DOHH2 (cell line): ENCODE results near the gene KAT2B.

Experiments used
- H3F3A ChIP-seq: fragments of 200-600 bp; sonication (generic), shearing (Covaris generic); 2 replicates; pipeline ENCODE4 v1.6.0; 2016; ENCODE audit warnings: antibody characterized with exemption, mild to moderate bottlenecking; ENCODE audit not compliant: control insufficient read depth, insufficient read depth
- H3K27ac ChIP-seq: fragments of 200-600 bp; sonication (generic); 2 replicates; pipeline ENCODE4 v1.5.1; 2014; ENCODE audit warnings: low read depth, mild to moderate bottlenecking, low read length, moderate library complexity
- H3K27me3 ChIP-seq: fragments of 200-600 bp; sonication (generic); 2 replicates; pipeline ENCODE4 v1.6.1; 2014; ENCODE audit warnings: mild to moderate bottlenecking, low read length, mixed read lengths; ENCODE audit not compliant: control insufficient read depth
- H3K36me3 ChIP-seq: fragments of 200-600 bp; sonication (generic); 2 replicates; pipeline ENCODE4 v1.6.1; 2014; ENCODE audit warnings: mild to moderate bottlenecking, low read length, moderate library complexity, mixed read lengths; ENCODE audit not compliant: control insufficient read depth
- H3K4me1 ChIP-seq: fragments of 200-600 bp; sonication (generic); 2 replicates; pipeline ENCODE4 v1.6.1; 2014; ENCODE audit warnings: mild to moderate bottlenecking, low read length, mixed read lengths; ENCODE audit not compliant: control insufficient read depth
- H3K4me2 ChIP-seq: fragments of 200-600 bp; sonication (generic); 2 replicates; pipeline ENCODE4 v1.6.0; 2014; ENCODE audit warnings: mild to moderate bottlenecking, low read length, moderate library complexity
- H3K4me3 ChIP-seq: fragments of 200-600 bp; sonication (generic); 2 replicates; pipeline ENCODE4 v1.5.1; 2014; ENCODE audit warnings: mild to moderate bottlenecking, low read length, mixed read lengths
- H3K79me2 ChIP-seq: fragments of 200-600 bp; sonication (generic); 2 replicates; pipeline ENCODE4 v1.6.1; 2014; ENCODE audit warnings: mild to moderate bottlenecking, low read length, mixed read lengths; ENCODE audit not compliant: control insufficient read depth
- H3K9me2 ChIP-seq: fragments of 200-600 bp; sonication (generic); replicated peaks from 2 replicates; pipeline ENCODE4 v1.6.1; 2014; ENCODE audit warnings: mild to moderate bottlenecking, low read length, mixed read lengths; ENCODE audit not compliant: control insufficient read depth
- H3K9me3 ChIP-seq: fragments of 200-600 bp; sonication (generic); 2 replicates; pipeline ENCODE4 v1.6.1; 2014; ENCODE audit warnings: antibody characterized with exemption, low read length, mixed read lengths; ENCODE audit not compliant: control insufficient read depth, insufficient read depth
- H4K20me1 ChIP-seq: fragments of 200-600 bp; sonication (generic); 2 replicates; pipeline ENCODE4 v1.6.0; 2014; ENCODE audit warnings: low read depth, mild to moderate bottlenecking, antibody characterized with exemption, low read length, moderate library complexity; ENCODE audit not compliant: control insufficient read depth, insufficient read depth
- EZH2phosphoT487 ChIP-seq: fragments of 200-600 bp; sonication (generic); IDR thresholded peaks from 2 replicates; pipeline ENCODE4 v1.6.1; 2017; ENCODE audit warnings: borderline replicate concordance, mild to moderate bottlenecking, antibody characterized with exemption, low read length, moderate library complexity, mixed read lengths
- TF ChIP-seq, protein P1 (sequence below): fragments of 200-600 bp; sonication (generic); IDR thresholded peaks from one replicate; pipeline ENCODE4 v1.5.1; 2014; ENCODE audit warnings: antibody characterized with exemption, mild to moderate bottlenecking, low read depth, low read length; ENCODE audit not compliant: poor library complexity, severe bottlenecking

Gene KAT2B

DNA sequence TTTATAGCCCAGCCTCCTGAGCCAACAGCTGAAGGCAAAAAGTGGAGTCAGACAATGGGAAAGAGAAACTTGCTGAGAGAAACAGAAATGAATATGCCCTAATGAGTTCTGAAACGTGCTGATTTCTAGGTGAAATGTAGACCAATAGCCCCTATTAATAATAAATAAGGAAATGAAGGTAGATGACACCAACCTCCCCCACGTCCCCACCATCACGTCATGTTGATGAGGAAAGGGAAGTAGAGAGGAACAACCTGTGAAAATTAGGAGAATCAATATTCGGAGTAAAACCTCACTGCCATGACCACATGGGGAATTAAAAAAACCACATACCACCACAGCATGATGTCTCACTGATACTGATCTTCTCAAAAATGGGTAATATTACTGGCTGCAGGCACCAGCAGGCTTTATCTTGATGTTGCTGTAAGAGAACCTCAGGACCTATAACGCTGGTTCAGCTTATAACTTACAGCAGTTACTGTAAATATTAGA is 64.0 kb downstream of the KAT2B start:
- Histone ChIP-seq H3K27me3 (no peaks in the 10 kb centered on the region), H3K27ac (no peak overlapping the region), H3K4me3 (no peak overlapping the region), H4K20me1 (no peaks in the 10 kb centered on the region), H3K79me2 (no peaks in the 10 kb centered on the region), H3K9me2 (no peaks in the 10 kb centered on the region), H3K4me2 (no peak overlapping the region), H3K36me3 (peaks cover 8% of the 10 kb centered on the region), H3F3A (no peaks in the 10 kb centered on the region), H3K9me3 (no peaks in the 10 kb centered on the region), H3K4me1 (peaks cover 10% of the 10 kb centered on the region)
- TF ChIP-seq, protein P1, sequence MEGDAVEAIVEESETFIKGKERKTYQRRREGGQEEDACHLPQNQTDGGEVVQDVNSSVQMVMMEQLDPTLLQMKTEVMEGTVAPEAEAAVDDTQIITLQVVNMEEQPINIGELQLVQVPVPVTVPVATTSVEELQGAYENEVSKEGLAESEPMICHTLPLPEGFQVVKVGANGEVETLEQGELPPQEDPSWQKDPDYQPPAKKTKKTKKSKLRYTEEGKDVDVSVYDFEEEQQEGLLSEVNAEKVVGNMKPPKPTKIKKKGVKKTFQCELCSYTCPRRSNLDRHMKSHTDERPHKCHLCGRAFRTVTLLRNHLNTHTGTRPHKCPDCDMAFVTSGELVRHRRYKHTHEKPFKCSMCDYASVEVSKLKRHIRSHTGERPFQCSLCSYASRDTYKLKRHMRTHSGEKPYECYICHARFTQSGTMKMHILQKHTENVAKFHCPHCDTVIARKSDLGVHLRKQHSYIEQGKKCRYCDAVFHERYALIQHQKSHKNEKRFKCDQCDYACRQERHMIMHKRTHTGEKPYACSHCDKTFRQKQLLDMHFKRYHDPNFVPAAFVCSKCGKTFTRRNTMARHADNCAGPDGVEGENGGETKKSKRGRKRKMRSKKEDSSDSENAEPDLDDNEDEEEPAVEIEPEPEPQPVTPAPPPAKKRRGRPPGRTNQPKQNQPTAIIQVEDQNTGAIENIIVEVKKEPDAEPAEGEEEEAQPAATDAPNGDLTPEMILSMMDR = no peak
- TF ChIP-seq EZH2phosphoT487 = no peak

DNA sequence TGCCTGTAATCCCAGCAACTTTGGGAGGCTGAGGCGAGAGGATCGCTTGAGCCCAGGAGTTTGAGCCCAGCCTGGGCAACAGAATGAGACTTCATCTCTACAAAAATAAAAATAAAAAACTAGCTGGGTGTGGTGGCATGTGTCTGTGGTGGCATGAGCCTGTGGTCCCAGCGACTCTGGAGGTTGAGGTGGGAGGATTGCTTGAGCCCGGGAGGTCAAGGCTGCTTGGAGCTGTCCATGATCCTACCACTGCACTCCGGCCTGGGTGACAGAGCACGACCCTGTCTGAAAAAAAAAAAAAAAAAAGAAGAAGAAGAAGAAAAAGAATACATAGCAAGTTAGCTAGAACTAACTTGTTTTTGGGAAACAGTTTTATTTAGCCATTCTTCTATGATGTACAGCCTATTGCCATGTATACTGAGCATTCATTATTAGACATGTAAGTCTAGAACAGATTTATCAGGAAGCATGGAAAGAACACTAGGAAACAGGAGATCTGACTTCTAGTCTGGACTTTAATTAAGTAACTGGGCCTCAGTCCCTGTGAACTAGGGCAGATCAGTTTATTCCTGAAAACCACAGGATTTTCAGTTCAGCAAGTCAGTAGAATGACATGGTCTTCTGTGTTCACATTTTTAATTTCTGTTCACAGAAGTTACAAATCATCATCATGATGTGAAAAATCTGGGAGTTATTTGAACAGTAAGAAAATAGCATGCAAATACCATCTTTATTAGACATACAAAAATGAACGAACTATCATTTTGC is 65.5 kb downstream of the KAT2B start:
- Histone ChIP-seq H3K4me1 (peaks cover 10% of the 10 kb centered on the region), H3K27me3 (no peaks in the 10 kb centered on the region), H3K4me2 (no peak overlapping the region), H3K9me2 (no peaks in the 10 kb centered on the region), H3K4me3 (no peak overlapping the region), H3K36me3 (peaks cover 3% of the 10 kb centered on the region; the same call in 1 of the 2 replicates), H3K79me2 (no peaks in the 10 kb centered on the region), H4K20me1 (no peaks in the 10 kb centered on the region), H3K27ac (no peak overlapping the region), H3F3A (no peaks in the 10 kb centered on the region), H3K9me3 (no peaks in the 10 kb centered on the region)
- no peak for TF ChIP-seq EZH2phosphoT487
- TF ChIP-seq, protein P1 = no peak

DNA sequence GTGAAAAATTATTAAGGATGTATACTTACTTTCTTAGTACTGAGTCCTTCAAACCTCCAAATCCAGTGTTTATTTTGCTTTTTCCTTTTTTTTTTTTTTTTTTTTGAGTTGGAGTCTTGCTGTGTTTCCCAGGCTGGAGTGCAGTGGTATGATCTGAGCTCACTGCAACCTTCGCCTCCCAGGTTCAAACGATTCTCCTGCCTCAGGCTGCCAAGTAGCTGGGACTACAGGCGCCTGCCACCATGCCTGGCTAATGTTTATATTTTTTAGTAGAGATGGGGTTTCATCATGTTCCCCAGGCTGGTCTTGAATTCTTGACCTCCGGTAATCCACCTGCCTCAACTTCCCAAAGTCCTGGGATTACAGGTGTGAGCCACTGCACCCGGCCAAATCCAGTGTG is 67.5 kb downstream of the KAT2B start:
- no peak overlapping the region for H3K27ac ChIP-seq
- no peak for TF ChIP-seq EZH2phosphoT487
- TF ChIP-seq, protein P1 = no peak
- H3K4me1 ChIP-seq = peaks cover 10% of the 10 kb centered on the region

More for the DNA sequence above, 67.5 kb downstream of the KAT2B start:
- Histone ChIP-seq H3K4me3 (no peak overlapping the region), H3K9me3 (no peaks in the 10 kb centered on the region), H3F3A (no peaks in the 10 kb centered on the region), H3K4me2 (no peak overlapping the region), H4K20me1 (no peaks in the 10 kb centered on the region), H3K27me3 (no peaks in the 10 kb centered on the region), H3K36me3 (peaks cover 3% of the 10 kb centered on the region; the same call in 1 of the 2 replicates), H3K79me2 (no peaks in the 10 kb centered on the region), H3K9me2 (no peaks in the 10 kb centered on the region)
